Measurements from ENCODE around the gene CYP51A1.
"Not testable (repeated sequence)": the region's sequence is repeated elsewhere in the genome, so short reads cannot be mapped to it uniquely, and the experiment has no call there.

CYP51A1 gene

DNA sequence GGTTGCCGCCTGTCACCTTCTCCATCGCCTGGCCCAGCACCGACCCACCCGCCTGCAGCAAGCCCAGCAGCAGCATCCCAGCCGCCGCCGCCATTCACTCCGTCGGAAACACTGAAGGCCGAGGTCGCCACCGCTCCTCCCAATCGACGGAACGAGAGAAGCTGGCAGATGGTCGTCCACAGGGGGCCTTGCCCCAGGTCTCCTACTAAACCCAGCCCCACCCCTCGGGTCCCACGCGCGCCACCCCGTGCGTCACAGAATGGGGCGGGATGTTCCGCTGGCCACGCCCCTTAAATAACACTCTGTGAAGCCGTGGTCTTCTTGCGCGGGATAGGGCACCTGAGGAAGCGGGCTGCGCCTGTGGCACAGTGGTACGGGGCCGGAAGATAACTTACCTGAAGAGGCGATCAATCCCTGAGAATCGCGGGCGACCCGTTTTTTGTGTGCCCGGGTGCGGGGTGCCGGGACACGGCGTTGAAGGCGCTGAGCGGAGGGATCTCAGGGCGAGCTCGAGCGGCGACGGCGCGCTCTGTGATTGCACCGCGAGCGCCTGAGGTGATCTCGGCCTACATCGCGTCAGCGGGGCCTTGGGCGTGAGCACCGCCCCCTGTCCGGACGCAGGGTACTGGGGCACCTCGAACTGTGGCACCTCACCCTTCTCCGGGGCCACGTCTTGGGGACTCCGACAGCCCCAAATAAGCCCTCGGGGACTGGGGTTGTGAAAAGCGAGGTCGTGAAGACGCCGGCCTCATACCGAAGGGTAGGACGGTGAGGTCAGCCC, at the start of gene CYP51A1:
Gene CYP51A1, minus strand, starts transcription at position 207 of the 781 bp plus-strand sequence. Its CDS starts 113 bp downstream, at position 94.
- peak; percentile 97 for DNase-seq (ENCODE audit: low read depth, low spot score)

DNA sequence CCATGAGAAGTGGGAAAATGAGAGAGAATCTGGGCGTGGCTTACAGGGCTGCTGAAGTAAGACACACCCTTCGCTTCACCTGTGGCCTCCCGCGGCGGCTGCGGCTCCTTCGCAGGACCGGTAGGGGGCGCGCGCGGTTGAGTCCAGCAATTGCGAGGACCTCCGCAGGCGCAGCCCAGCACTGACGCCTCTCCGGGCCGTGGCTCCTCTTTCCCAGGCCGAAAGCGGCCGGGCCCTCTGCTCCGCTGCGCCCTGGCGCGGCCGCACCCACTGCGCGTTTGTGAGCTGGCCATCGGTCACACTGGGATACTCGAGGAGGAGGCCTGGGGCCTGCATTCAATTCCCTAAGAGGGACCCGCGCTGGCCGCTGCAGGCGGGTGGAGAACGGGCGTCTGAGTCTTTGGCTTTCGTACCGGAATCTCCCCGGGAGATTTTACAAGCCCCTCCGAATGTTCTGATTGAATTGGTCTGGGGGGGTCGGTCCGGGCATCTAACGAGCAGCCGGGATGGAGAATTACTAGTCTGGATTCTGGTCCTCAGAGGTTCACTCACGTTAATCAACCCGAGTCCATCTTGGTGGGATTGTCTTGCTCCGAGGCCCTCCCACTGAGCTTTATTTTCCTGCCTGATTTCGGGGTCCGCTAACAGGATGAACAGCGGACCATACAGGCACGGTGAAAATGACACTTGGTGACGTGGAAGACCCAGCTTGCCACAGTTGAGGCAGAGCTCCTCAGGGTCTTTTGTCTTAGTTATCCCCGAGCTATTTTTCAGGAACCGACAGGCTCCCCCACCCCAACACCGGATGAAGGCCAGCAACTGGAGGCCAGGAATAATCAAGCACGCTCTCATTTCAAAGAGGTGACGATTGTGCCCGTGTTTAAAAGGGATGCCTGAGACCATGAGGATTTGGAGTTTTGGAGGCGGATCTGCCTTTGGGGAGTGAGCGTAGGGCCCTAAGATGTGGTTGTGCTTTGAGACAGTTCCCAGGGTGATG, 44.9 kb upstream of the CYP51A1 start, which contains the start of gene LRRD1:
Gene LRRD1, minus strand, starts transcription at position 215 of the 997 bp plus-strand sequence. CDS start 13,940 bp downstream, outside the sequence.
- DNase-seq (ENCODE audit: low read depth, low spot score): peak; percentile 94

DNA sequence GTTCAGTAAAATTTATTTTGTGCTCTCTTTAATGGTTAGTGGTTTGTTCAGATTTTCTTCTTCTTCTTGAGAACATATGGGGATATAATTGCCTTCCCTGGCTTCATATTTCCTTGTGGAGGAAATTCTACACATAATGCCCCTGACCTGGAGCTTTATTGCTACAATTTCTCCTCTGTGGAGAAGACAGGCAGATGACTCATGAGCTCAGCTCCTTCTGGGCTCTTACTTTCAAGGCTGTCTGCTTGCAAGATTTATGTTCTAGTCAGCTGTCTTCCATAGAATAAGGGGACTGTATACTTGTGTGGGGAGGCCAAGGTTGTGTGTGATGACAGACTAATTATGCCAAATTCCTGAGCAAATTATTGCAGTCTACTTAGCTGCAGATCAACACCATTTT, 43.1 kb upstream of the CYP51A1 start:
- DNase-seq (ENCODE audit: low read depth, low spot score): peak; percentile 6

DNA sequence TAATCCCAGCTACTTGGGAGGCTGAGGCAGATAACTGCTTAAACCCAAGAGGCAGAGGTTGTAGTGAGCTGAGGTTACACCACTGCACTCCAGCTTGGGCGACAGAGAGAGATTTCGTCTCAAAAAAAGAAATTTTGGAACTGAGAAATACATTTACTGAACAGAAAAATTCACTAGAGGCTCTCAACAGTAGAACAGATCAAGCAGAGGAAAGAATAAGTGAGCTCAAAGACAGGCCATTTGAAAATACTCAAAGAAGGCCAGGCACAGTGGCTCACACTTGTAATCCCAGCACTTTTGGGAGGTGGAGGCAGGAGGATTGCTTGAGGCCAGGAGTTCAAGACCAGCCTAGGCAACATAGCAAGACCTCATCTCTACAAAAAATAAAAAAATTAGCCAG, 35.3 kb upstream of the CYP51A1 start:
- not testable (repeated sequence) for DNase-seq (ENCODE audit: low read depth, low spot score)

DNA sequence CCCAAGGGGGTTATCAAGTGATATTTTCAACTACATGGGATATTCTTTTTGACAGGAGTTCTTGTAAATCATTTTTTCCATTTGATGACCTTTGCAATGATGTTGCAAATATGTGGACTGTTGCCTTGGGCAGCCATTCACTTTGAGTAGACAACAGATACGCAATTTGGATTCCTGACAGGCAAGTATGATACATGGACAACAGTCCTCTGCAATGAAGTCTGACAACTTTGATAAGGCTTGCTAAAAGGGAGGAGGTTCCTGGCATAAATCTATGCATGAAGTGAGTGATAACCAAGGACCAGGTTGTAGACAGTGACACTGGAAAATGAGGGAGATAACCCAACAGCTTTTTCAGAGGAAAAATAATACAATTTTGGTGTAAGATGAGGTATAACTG, 27.0 kb upstream of the CYP51A1 start:
- DNase-seq (ENCODE audit: low read depth, low spot score): no peak

DNA sequence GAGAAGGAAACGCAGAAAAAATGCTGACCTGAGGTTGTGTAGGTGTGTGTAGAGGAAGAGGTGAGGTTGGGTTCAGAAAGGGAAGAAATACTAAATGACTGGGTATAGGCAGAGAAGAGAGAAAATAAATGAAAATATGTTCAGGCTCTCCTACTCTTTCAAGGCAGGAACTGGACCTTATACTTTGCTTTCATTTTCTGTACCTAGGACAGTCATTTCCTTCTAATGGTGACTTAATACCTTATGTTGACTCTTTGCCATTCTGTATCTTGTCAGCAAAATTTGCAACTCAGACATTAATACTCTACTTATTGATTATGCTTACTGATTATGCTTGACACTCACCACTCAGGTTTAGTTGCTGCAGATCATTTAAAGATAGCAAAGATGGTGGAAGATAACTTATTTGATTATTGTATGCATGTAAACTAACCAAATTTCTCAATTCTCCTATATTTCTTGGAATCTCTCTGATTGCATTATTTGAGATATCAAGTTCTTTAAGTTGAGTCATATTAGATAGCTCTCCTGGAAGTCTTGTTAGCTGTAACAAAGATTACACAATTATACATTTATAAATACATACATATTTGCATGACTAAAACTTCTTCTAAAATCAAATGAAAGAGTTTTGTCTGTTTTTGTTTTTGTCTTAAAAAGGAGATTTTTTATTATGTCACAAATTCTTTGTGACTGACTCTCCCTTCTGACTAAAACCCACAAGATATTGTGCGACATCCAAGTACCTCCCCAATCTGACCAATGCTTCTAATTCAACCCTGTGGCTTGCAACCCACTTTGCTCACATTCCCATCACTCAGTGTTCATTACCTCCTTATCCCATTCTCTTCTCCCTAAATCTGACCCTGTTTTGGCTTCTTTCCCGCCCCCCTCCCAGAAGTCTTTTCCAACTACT, 24.6 kb upstream of the CYP51A1 start:
- DNase-seq (ENCODE audit: low read depth, low spot score): peak; percentile 91

DNA sequence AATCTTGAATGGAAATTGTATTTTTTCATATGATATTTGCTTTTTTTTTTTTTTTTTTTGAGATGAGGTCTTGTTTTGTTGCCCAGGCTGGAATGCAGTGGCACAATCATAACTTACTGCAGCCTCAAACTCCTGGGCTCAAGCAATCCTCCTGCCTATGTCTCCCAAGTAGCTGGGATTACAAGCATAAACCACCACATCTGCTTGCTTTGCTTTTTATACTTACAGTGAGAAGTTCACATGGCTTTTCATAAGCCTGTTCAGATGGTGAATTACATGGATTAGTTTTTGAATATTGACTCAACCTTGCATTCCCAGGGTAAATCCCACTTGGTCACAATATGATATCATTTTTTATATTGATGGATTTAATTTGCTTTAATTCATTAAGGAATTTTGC, 22.7 kb upstream of the CYP51A1 start:
- DNase-seq (ENCODE audit: low read depth, low spot score): no peak

DNA sequence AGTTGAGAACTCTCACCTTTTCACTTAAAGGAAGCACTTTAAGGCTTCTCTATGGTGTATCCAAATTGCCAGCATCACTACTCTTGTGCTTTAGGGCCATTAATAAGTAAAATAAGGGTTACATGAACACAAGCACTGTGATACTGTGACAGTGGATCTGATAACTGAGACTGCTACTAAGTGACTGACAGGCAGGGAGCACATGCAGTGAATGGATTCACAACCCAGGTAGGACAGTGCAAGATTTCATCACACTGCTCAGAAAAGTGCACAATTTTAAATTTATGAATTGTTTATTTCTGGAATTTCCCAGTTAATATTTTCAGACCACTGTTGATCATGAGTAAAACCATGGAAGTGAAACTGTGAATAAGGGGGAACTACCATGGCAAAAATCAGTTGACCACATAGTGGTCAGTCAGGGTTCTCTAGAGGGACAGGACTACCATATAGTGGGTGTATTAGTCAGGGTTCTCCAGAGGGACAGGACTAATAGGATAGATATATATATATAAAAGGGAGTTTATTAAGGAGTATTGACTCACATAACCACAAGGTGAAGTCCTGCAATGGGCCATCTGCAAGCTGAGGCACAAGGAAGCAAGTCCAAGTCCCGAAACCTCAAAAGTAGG, 20.9 kb upstream of the CYP51A1 start:
- DNase-seq (ENCODE audit: low read depth, low spot score): no peak

DNA sequence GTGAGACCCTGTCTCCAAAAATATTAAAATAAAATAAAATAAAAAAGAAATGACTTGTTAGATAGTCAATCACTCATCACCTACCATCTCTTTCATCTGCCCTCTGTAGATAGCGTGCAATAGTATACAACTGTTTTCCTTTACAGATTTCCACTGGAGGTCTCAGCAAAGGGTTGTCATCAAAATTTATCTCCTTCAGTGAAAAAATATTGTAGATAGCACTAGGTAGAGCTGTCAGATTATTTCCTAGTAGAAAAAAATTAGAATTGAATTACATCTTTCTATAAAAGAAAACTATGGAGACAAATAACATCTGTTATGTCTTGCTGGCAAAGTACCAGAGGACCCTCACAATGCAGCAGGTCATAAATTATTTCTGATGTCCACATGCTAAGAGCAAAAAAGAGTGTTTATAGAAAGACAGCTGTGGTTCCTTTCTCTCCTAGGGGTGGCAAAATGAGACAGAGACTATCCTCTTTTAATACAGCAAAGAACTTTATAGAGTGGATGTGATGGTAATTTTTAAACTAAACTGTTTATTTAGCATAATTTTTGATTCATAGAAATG, 16.3 kb upstream of the CYP51A1 start:
- no peak for DNase-seq (ENCODE audit: low read depth, low spot score)

DNA sequence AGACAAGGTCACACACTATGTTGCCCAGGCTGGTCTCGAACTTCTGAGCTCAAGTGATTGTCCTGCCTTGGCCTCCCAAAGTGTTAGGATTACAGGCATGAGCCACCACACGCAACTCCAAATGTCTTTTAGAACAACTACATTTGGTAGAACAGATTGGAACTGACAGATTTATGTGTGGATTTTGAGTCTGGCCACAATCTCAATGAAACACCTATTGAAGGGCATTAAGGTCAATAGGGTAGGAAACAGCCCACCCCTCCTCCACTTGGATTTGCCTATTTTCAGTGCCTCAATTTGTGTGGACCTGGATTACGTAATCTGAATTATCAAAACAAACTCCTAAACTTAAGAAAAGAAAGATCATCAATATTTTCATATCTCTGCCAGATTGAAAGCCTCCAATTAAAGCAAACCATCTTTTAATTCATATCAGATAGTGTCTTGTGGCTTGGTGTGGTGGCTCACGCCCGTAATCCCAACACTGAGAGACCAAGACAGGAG, 15.5 kb upstream of the CYP51A1 start:
- DNase-seq (ENCODE audit: low read depth, low spot score): no peak

DNA sequence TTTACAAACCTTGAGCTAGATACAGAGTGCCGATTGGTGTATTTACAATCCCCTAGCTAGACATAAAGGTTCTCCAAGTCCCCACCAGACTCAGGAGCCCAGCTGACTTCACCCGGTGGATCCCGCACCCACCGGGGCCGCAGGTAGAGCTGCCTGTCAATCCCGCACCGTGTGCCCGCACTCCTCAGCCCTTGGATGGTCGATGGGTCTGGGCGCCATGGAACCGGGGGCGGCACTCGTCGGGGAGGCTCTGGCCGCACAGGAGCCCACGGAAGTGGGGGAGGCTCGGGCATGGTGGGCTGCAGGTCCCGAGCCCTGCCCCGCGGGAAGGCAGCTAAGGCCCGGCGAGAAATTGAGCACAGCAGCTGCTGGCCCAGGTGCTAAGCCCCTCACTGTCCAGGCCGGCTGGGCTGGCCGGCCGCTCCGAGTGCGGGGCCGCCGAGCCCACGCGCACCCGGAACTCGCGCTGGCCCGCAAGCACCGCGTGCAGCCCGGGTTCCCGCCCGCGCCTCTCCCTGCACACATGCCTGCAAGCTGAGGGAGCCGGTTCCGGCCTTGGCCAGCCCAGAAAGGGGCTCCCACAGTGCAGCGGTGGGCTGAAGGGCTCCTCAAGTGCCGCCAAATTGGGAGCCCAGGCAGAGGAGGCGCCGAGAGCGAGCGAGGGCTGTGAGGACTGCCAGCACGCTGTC, 9.1 kb upstream of the CYP51A1 start:
- DNase-seq (ENCODE audit: low read depth, low spot score): not testable (repeated sequence)

DNA sequence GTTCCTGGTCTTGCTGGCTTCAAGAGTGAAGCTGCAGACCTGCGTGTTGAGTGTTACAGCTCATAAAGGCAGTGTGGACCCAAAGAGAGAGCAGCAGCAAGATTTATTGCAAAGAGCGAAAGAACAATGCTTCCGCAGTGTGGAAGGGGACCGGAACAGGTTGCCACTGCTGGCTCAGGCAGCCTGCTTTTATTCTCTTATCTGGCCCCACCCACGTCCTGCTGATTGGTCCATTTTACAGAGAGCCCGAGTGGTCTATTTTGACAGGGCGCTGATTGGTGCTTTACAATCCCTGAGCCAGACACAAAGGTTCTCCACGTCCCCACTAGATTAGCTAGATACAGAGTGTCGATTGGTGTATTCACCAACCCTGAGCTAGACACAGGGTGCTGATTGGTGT, 8.5 kb upstream of the CYP51A1 start:
- not testable (repeated sequence) for DNase-seq (ENCODE audit: low read depth, low spot score)

DNA sequence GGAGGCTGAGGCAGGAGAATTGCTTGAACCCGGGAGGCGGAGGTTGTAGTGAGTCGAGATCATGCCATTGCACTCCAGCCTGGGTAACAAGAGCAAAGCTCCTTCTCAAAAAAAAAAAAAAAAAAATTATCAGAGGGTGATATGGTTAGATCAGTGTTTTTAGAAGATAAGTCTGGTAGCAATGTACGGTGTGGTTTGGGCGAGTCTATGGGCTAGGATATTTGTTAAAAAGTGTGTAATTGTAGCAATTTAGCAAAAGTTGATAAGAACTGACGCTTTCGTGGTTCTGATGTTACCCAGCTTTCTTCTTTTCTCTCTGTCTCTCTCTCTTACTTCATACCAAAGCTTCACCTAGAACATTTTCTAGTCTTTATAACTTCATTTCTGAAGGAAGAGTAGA, 6.9 kb upstream of the CYP51A1 start:
- no peak for DNase-seq (ENCODE audit: low read depth, low spot score)

DNA sequence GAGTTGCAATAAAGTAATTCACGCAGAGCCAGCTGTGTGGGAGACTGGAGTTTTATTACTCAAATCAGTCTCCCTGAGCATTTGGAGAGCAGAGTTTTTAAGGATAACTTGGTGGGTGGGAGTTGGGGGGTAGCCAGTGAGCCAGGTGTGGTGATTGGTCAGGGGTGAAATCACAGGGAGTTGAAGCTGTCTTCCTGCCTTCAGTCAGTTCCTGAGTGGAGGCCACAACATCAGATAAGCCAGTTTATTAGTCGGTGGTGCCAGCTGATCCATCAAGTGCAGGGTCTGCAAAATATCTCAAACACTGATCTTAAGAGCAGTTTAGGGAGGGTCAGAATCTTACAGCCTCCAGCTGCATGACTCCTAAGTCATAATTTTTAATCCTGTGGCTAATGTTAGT, 3.3 kb upstream of the CYP51A1 start:
- no peak for DNase-seq (ENCODE audit: low read depth, low spot score)

DNA sequence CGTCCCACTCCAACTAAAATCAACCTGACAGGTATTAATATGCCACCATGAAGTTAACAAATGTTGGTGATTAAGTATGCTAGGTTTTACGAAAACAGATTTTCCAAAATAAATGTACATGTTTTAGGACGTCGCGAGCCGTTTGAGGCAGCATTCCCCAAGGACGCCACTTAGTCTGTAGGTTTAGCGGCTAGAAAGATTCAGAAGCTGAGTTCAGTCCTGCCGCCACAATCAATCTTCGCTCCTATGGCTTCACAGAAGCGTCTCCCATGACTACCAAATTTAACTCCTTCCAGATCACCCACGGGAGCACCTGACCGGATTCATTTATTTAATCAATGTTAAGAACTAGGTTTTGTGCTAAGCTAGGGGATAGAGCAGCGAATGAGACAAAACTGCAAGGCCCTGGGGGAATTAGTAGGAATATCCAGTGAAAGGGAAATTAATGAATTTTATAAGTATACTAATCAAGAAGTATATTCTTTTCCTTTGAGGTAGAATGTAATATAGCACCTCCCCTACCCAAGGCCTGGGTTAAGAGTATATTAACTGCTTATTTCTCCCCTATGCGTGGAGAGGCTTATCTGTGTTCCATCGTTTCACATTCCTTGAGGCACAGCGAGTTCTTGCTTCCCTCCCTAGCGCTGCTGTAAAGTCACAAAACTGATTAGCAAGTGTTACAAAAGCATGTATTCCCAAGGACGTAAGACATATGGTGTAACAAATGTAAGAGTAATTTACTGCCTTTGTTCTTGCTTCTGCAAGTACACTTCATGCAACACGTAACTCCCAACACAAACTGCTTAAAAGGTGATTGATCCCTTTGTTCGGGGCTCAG, 994 bp upstream of the CYP51A1 start:
- peak; percentile 12 for DNase-seq (ENCODE audit: low read depth, low spot score)

DNA sequence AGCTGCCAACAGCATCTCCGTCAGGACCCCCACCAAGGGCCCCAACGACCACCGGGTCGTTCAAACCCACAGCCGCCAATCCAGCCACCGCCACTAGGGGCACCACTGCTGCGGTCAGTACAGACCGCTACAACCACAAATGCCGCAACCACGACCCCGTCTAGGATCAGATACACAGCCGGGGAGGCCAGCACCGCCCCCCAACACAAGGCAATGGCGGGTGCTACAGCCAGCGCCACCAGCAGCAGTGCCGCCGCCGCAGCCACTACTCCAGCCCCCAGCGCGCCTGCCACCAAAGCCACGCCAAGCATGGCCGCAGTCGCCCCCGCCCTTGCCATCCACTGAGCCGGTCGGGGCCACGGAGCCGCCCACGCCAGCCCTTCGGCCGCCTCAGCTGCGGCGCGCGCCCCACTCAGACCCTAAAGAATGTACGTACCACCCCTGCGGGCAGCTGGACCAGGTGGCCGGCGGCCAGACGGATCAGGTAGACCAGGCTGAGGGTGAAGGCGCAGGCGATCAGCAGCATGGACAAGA, 473 bp downstream of the CYP51A1 start:
- peak; percentile 82 for DNase-seq (ENCODE audit: low read depth, low spot score)

DNA sequence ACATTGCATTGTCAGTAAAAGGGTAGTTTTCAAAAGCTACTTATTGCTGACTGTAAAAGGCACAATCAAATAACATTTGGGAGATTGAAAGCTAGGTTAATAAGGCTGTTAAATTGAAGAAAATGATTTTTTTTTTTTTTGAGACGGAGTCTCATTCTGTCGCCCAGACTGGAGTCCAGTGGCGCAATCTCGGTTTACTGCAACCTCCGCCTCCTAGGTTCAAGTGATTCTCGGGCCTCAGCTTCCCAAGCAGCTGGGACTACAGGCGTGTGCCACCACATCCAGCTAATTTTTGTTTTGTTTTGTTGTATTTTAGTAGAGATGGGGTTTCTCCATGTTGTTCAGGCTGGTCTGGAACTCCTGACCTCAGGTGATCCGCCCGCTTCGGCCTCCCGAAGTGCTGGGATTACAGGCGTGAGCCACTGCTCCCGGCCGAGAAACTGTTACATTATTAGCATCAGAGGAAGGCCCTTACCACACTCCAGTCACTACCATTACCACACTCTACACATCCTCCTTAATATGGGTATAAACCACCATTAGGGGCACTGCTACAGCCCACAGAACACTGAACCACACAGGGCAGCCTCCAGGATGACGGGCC, 1.0 kb downstream of the CYP51A1 start:
- peak; percentile 6 for DNase-seq (ENCODE audit: low read depth, low spot score)

DNA sequence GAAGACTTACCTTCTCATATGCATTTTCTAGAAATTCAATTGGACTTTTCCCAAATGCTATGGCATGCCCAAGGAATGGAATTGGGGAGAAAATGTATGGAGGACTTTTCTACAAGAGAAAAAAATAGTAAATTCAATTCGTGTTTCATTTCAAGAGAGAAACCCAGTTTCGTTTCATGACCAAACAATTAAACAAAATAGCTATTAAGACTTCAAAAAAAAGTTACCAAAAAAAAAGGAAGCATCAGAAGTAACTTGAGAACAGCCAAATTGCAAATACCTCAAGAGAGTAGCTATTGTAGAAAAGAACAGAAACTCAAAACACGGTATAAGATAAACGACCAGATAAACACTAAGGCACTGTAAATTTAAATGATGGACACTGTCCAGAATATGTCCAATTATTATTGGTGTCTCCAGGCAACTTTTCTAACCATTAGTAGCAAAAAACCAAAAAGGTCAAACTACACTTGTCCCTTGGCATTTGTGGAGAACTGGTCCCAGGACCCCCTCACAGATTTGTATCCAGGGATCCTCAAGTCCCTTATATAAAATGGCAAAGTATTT, 2.4 kb downstream of the CYP51A1 start:
- no peak for DNase-seq (ENCODE audit: low read depth, low spot score)
